DMS79 treated with DMSO at 0.1 percent for 48 hours (cell line): ENCODE data around the gene BRME1.

Experiments used
- DNase-seq: peaks from one replicate; lab custom pipeline; 2025; lab: John Stamatoyannopoulos, UW

Gene BRME1

GRCh38 chr19:13905634-13906520 is at the start of gene BRME1, which contains the start of gene CC2D1A:
Gene BRME1, minus strand, starts transcription at chr19:13906117. Its CDS starts 1,225 bp downstream, at chr19:13904892.
Gene CC2D1A, plus strand, starts transcription at chr19:13906201. Its CDS starts 241 bp downstream, at chr19:13906442.
- peak; percentile 91 for DNase-seq

- DNase-seq = no peak
Measured at GRCh38 chr19:13954185-13954584, 48.3 kb upstream of the BRME1 start.

GRCh38 chr19:13952931-13953531 is 47.1 kb upstream of the BRME1 start:
- no peak for DNase-seq

- DNase-seq = peak; percentile 99
Measured at GRCh38 chr19:13952154-13952930, 46.4 kb upstream of the BRME1 start, which contains the start of gene DCAF15. Gene DCAF15, plus strand, starts transcription at chr19:13952509. Its CDS starts 4 bp downstream, at chr19:13952513.

- DNase-seq = no peak
Measured at GRCh38 chr19:13951799-13952153, 45.9 kb upstream of the BRME1 start.

GRCh38 chr19:13951043-13951442 is 45.1 kb upstream of the BRME1 start:
- DNase-seq = no peak

- DNase-seq = no peak
Measured at GRCh38 chr19:13946414-13946813, 40.5 kb upstream of the BRME1 start.

GRCh38 chr19:13942023-13942684 is 36.2 kb upstream of the BRME1 start:
- no peak for DNase-seq

GRCh38 chr19:13938301-13939064 is 32.6 kb upstream of the BRME1 start, which contains the start of gene PODNL1:
Gene PODNL1, minus strand, starts transcription at chr19:13938417. Its CDS starts 236 bp downstream, at chr19:13938181.
- DNase-seq = no peak

GRCh38 chr19:13937479-13938300 is 31.8 kb upstream of the BRME1 start:
- no peak for DNase-seq

- no peak for DNase-seq
Measured at GRCh38 chr19:13935765-13936510, 30.0 kb upstream of the BRME1 start.

GRCh38 chr19:13934785-13935109 is 28.8 kb upstream of the BRME1 start:
- no peak for DNase-seq

- no peak for DNase-seq
Measured at GRCh38 chr19:13932911-13933393, 27.0 kb upstream of the BRME1 start.

- no peak for DNase-seq
Measured at GRCh38 chr19:13932149-13932637, 26.3 kb upstream of the BRME1 start.

GRCh38 chr19:13931391-13932148 is 25.7 kb upstream of the BRME1 start:
- no peak for DNase-seq

GRCh38 chr19:13930402-13930801 is 24.5 kb upstream of the BRME1 start:
- no peak for DNase-seq

- DNase-seq = no peak
Measured at GRCh38 chr19:13929956-13930355, 24.0 kb upstream of the BRME1 start.

GRCh38 chr19:13929340-13929739 is 23.4 kb upstream of the BRME1 start:
- no peak for DNase-seq
